ENCODE results near the gene FAU.
"Not testable (repeated sequence)": the region's sequence is repeated elsewhere in the genome, so short reads cannot be mapped to it uniquely, and the experiment has no call there.

Gene FAU

GRCh38 chr11:65121865-65122696, at the start of gene FAU, which contains the start of gene MRPL49:
Gene FAU, minus strand, starts transcription at chr11:65122134. Its CDS starts 321 bp downstream, at chr11:65121813.
Gene MRPL49, plus strand, starts transcription at chr11:65122321. Its CDS starts 26 bp downstream, at chr11:65122347.
- DNase-seq (ENCODE audit: low read depth), result peak; percentile 99

GRCh38 chr11:65170058-65170534, 48.2 kb upstream of the FAU start, which contains the start of gene SPDYC:
Gene SPDYC, plus strand, starts transcription at chr11:65170233. Its CDS starts 1,125 bp downstream, at chr11:65171358.
- no peak for DNase-seq (ENCODE audit: low read depth)

- DNase-seq (ENCODE audit: low read depth), result no peak
Measured at GRCh38 chr11:65169164-65169641, 47.3 kb upstream of the FAU start.

- no peak for DNase-seq (ENCODE audit: low read depth)
Measured at GRCh38 chr11:65167656-65168055, 45.7 kb upstream of the FAU start.

GRCh38 chr11:65166893-65167292, 45.0 kb upstream of the FAU start:
- no peak for DNase-seq (ENCODE audit: low read depth)

- DNase-seq (ENCODE audit: low read depth), result no peak
Measured at GRCh38 chr11:65165410-65166317, 43.7 kb upstream of the FAU start.

GRCh38 chr11:65163684-65164083, 41.8 kb upstream of the FAU start:
- no peak for DNase-seq (ENCODE audit: low read depth)

GRCh38 chr11:65160643-65161042, 38.7 kb upstream of the FAU start:
- DNase-seq (ENCODE audit: low read depth), result no peak

GRCh38 chr11:65159012-65159411, 37.1 kb upstream of the FAU start:
- no peak for DNase-seq (ENCODE audit: low read depth)

GRCh38 chr11:65157336-65157735, 35.4 kb upstream of the FAU start:
- DNase-seq (ENCODE audit: low read depth), result no peak

- DNase-seq (ENCODE audit: low read depth), result no peak
Measured at GRCh38 chr11:65156926-65157325, 35.0 kb upstream of the FAU start.

- DNase-seq (ENCODE audit: low read depth), result no peak
Measured at GRCh38 chr11:65156256-65156655, 34.3 kb upstream of the FAU start.

- no peak for DNase-seq (ENCODE audit: low read depth)
Measured at GRCh38 chr11:65152122-65152521, 30.2 kb upstream of the FAU start.

- no peak for DNase-seq (ENCODE audit: low read depth)
Measured at GRCh38 chr11:65151331-65151899, 29.5 kb upstream of the FAU start.

- no peak for DNase-seq (ENCODE audit: low read depth)
Measured at GRCh38 chr11:65150509-65151299, 28.8 kb upstream of the FAU start.

GRCh38 chr11:65150131-65150508, 28.2 kb upstream of the FAU start:
- DNase-seq (ENCODE audit: low read depth), result not testable (repeated sequence)

GRCh38 chr11:65148657-65149056, 26.7 kb upstream of the FAU start:
- DNase-seq (ENCODE audit: low read depth), result no peak

- no peak for DNase-seq (ENCODE audit: low read depth)
Measured at GRCh38 chr11:65147352-65148075, 25.6 kb upstream of the FAU start.

GRCh38 chr11:65141896-65142494, 20.1 kb upstream of the FAU start:
- no peak for DNase-seq (ENCODE audit: low read depth)

GRCh38 chr11:65136515-65137096, 14.7 kb upstream of the FAU start:
- DNase-seq (ENCODE audit: low read depth), result no peak
